HAP-1 (cell line): ENCODE measurements around the gene SSB.
"Not testable (repeated sequence)": the region's sequence is repeated elsewhere in the genome, so short reads cannot be mapped to it uniquely, and the experiment has no call there.

Experiments used
- DNase-seq, 2 experiments: peaks; one replicate each; pipeline ENCODE4 v3.0.0-alpha.2; 2016 to 2020; ENCODE audit warnings: low spot score in 2 of 2
- H3K27me3 ChIP-seq: fragments of 250-450 bp; sonication (Bioruptor Pico); 2 replicates; pipeline ENCODE4 v1.5.1; 2020; ENCODE audit warnings: low read depth, mild to moderate bottlenecking, moderate library complexity
- H3K36me3 ChIP-seq: fragments of 250-450 bp; sonication (Bioruptor Pico); replicated peaks from 2 replicates; pipeline ENCODE4 v1.5.1; 2020; ENCODE audit warnings: mild to moderate bottlenecking
- H3K4me1 ChIP-seq: fragments of 250-450 bp; sonication (Bioruptor Pico); 2 replicates; pipeline ENCODE4 v1.5.1; 2020; ENCODE audit warnings: mild to moderate bottlenecking
- H3K4me3 ChIP-seq: fragments of 250-450 bp; sonication (Bioruptor Pico); 2 replicates; pipeline ENCODE4 v1.5.1; 2020; ENCODE audit warnings: mild to moderate bottlenecking, moderate library complexity
- H3K9me3 ChIP-seq: fragments of 250-450 bp; sonication (Bioruptor Pico); 2 replicates; pipeline ENCODE4 v1.5.1; 2020; ENCODE audit warnings: mild to moderate bottlenecking, moderate library complexity
- in situ Hi-C: fragments of 300-500 bp; cut with MboI; formaldehyde crosslinking; loops from 3 replicates; pipeline ENCODE4 v1.14.3; 2020; ENCODE audit warnings: low sequenced_read_pairs, inconsistent platforms, mixed read lengths

Gene SSB

DNA sequence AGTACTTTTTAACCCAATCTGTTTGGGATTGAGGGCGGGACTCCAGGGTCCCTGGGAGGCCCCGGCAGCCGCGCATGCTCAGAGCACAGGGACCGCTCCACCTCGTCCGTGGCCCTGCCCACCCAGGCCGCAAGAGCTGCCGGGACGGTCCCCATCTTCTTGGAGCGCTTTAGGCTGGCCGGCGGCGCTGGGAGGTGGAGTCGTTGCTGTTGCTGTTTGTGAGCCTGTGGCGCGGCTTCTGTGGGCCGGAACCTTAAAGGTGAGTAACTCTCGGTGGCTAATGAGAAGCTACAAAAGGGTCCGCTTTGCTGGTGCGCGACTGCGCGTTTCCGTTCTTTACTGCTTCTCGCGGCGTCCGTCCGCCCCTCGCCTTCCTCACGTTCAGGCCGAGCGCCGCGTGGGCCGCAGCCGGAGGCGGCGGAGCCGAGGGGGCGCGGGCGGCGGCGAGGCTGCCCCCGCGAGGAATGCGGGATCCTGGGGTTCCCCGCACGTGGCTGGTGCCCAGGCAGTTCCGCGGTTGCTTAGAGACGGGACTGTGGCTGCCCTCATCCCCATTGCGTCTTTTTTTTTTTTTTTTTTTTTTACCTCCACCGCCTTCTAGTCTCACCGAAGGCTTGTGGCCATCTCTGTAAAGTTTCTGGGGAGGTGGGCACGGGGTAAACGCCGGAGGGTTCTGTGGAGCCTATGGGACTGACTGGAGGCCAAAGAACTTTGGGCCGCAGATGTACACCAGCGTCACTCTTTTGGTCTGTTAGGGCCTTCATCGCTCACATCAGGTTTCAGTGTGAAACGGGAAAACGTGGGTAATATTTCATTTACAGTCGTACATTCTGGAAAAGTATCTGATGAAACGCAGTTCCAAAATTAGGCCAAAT is at the start of gene SSB:
SSB (plus strand) TSS at position 154 of the 875 bp plus-strand sequence. CDS start 2,090 bp downstream, outside the sequence.
- Histone ChIP-seq H3K36me3 (peaks cover 6% of the 10 kb centered on the region), H3K4me3 (peak within 1 kb of the TSS; percentile 76), H3K9me3 (no peaks in the 10 kb centered on the region), H3K27me3 (no peaks in the 10 kb centered on the region), H3K4me1 (peaks cover 11% of the 10 kb centered on the region)
- peak; percentile 91 to 96 for DNase-seq
- in situ Hi-C loops, result no loop called here

DNA sequence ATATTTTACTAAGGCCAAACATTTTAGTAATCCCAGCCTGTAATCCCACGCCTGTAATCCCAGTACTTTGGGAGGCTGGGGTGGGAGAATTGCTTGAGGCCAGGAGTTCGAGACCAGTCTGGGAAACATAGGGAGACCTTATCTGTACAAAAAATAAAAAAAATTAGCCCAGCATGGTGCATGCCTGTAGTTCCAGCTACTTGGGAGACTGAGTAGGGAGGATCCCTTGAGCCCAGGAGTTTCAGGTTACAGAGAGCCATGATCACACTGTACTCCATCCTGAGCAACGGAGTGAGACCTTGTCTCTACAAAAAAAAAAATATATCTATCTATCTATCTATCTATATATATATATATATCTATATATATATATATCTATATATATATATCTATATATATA is 45.9 kb upstream of the SSB start:
- peaks cover 10% of the 10 kb centered on the region for H3K36me3 ChIP-seq
- no peaks in the 10 kb centered on the region for H3K27me3 ChIP-seq
- no peaks in the 10 kb centered on the region for H3K4me1 ChIP-seq
- DNase-seq, result no peak
- H3K4me3 ChIP-seq, result no peak overlapping the region
- no peaks in the 10 kb centered on the region for H3K9me3 ChIP-seq
- in situ Hi-C loops, result no loop called here

DNA sequence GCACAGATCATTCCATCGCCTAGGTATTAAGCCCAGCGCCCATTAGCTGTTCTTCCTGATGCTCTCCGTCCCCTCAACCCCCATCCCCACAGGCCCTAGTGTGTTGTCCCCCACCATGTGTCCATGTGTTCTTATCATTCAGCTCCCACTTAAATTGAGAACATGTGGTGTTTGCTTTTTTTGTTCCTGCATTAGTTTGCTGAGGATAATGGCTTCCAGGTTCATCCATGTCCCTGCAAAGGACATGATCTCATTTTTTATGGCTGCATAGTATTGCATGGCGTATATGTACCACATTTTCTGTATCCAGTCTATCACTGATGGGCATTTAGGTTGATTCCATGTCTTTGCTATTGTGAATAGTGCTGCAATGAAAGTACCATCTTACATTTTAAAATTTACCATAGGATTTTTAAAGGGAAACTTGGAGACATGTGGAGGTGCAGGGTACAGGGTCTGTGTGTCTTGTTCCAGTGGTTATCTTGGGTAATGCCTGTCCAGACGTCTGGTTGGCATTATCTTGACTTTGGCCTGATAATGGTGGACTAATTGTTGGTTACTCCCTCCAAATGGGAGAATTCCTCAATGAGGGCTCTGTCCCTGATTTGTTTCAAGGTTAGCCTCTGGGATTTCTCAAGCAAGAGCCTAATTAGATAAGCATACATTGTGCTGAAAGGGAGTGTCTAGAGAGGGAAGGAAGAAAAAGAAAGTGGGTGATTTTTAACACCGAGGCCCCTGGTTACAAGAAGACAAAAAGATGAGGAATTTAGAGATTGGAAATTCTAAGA is 43.4 kb upstream of the SSB start:
- in situ Hi-C loops, result no loop called here
- Histone ChIP-seq H3K27me3 (no peaks in the 10 kb centered on the region), H3K9me3 (no peaks in the 10 kb centered on the region), H3K36me3 (no peaks in the 10 kb centered on the region; the same call in none of the 2 replicates), H3K4me1 (no peaks in the 10 kb centered on the region), H3K4me3 (no peak overlapping the region)
- DNase-seq, result no peak

DNA sequence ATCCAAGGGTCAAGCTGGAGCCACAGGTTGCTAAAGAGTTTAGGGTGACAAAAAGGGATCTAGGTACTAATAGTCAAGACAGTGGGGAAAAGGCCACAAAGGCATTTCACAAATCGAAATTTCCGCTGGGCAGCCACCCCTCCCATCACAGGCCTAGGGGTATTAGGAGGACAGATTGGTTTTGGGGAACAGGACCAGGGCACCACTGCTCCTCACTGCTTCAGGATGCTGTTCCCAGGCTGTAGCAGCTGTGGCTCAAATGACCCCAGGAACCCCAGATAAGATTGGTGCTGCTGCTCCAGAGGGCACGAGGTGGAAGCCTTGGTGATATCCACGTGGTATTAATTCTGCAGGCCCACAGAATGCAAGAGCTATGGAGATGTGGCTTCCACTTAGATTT is 42.3 kb upstream of the SSB start:
- in situ Hi-C loops, result no loop called here
- DNase-seq, result no peak

DNA sequence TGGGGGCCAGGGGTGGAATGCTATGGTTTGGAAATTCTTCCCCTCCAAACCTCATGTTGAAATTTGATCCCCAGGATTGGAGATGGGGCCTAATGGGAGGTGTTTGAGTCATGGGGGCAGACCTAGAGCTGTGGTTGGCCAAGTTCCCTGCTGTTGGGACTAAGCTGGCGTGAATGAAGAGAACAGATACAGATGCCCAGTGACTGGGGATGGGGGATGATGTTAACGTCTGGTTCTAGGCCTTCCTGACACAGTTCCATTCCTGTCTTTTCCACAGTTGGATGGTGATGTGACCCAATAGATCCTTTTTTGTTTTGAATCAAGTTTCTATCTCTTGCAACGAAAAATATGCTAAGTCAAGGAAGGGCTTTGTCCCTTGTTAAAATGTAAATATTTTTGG is 41.3 kb upstream of the SSB start:
- Histone ChIP-seq H3K9me3 (no peaks in the 10 kb centered on the region), H3K4me3 (no peak overlapping the region), H3K4me1 (no peaks in the 10 kb centered on the region), H3K36me3 (no peaks in the 10 kb centered on the region; the same call in 1 of the 2 replicates), H3K27me3 (no peaks in the 10 kb centered on the region)
- DNase-seq, result no peak
- in situ Hi-C loops, result no loop called here

More for the DNA sequence above, 42.3 kb upstream of the SSB start:
- Histone ChIP-seq H3K27me3 (no peaks in the 10 kb centered on the region), H3K4me1 (no peaks in the 10 kb centered on the region), H3K4me3 (no peak overlapping the region), H3K9me3 (no peaks in the 10 kb centered on the region), H3K36me3 (no peaks in the 10 kb centered on the region; the same call in none of the 2 replicates)

DNA sequence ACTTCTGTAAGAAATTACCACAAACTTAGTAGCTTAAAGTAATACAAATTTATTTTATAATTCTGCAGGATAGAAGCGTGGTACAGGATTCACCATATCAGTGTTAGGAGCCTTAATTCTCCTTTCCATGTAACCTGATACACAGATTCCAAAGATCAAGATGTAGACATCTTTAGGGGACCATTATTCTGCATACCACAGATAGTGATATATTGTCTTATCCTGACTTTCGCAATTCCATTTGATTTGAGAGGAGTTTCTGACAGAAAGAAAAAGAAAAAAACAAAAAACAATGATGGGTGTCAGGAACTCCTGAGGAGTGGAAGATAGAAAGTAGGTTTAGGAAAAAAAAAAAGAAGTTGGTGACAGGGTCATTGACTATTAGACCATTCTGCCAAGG is 40.9 kb upstream of the SSB start:
- H3K4me1 ChIP-seq, result no peaks in the 10 kb centered on the region
- H3K36me3 ChIP-seq, result no peaks in the 10 kb centered on the region; the same call in 1 of the 2 replicates
- no peaks in the 10 kb centered on the region for H3K27me3 ChIP-seq
- in situ Hi-C loops, result no loop called here
- no peaks in the 10 kb centered on the region for H3K9me3 ChIP-seq
- no peak overlapping the region for H3K4me3 ChIP-seq
- DNase-seq, result no peak

DNA sequence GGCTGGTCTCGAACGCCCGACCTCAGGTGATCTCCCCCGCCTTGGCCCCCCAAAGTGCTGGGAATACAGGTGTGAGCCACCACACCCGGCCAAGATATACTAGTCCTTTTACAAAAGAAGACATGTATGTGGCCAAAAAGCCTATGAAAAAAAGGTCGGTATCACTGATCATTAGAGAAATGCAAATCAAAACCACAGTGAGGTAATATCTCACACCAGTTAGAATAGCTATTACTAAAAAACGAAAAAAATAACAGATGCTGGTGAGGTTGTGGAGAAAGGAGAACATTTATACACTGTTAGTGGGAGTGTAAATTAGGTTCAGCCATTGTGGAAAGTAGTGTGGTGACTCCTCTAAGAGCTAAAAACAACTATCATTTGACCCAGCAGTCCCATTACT is 38.7 kb upstream of the SSB start:
- Histone ChIP-seq H3K4me3 (no peak overlapping the region), H3K27me3 (no peaks in the 10 kb centered on the region), H3K9me3 (no peaks in the 10 kb centered on the region), H3K36me3 (no peaks in the 10 kb centered on the region; the same call in 1 of the 2 replicates), H3K4me1 (no peaks in the 10 kb centered on the region)
- in situ Hi-C loops, result no loop called here
- DNase-seq, result no peak

DNA sequence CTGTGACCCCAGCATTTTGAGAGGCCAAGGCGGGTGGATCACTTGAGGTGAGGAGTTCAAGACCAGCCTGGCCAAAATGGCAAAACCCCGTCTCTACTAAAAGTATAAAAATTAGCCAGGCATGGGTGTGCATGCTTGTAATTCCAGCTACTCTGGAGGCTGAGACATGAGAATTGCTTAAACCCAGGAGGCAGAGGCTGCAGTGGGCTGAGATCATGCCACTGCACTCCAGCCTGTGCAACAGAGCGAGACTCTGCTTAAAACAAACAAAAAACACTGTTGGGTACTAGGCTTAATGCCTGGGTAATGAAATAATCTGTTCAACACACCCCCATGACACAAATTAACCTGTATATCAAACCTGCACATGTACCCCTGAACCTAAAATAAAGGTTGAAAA is 37.9 kb upstream of the SSB start:
- H3K9me3 ChIP-seq, in situ Hi-C loops, H3K27me3 ChIP-seq, H3K4me1 ChIP-seq, DNase-seq, H3K36me3 ChIP-seq, H3K4me3 ChIP-seq: not testable (repeated sequence)

DNA sequence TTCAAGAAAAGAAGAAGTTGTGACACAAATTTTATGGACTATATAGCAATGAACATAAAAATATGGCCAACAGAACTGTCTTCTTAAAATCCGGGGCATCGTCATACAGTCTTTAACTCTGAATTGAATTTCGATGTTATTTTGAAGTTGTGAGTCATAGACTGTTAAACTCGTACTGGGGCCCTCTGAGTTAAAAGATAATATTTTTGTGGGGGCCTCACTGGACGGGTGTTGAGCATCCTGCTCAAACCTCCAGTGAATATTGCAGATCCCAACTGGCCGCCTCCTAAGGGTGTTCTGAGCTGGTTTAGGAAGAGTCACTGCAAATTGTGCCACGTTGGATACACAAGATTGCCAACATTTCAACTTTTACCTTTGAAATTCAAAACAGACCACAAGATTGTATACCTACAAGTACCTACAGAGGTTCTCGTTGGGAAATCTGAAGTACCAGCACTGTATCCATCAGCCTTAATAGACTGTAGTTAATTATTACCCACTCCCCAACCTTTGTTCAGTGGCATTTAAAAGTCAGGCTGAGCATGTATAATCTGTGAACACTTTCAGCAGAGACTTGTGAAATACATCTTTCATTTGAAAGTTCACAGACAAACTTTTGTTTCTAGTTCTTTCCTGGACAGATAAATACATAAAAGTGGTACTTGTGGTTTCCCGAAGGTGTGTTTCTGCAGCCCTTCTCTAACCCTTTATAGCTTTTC is 37.3 kb upstream of the SSB start:
- Histone ChIP-seq H3K4me3 (no peak overlapping the region), H3K27me3 (no peaks in the 10 kb centered on the region), H3K9me3 (no peaks in the 10 kb centered on the region), H3K4me1 (no peaks in the 10 kb centered on the region), H3K36me3 (no peaks in the 10 kb centered on the region)
- DNase-seq, result no peak
- in situ Hi-C loops, result no loop called here

DNA sequence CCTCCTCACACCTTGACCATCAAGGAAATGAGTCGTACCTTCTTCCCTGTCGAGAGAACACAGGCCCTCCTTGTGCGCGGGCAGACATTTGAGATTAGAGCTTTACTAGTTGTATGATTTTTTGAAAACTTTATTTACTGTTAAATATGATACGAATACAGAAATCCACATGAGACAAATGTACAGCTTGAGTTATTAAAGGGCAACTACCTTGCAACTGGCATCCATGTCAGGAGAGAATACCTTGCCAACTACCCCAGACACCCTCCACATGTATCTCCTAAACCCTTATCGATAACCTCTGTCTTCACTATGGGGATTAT is 36.7 kb upstream of the SSB start:
- H3K4me3 ChIP-seq, result no peak overlapping the region
- no peak for DNase-seq
- in situ Hi-C loops, result no loop called here

DNA sequence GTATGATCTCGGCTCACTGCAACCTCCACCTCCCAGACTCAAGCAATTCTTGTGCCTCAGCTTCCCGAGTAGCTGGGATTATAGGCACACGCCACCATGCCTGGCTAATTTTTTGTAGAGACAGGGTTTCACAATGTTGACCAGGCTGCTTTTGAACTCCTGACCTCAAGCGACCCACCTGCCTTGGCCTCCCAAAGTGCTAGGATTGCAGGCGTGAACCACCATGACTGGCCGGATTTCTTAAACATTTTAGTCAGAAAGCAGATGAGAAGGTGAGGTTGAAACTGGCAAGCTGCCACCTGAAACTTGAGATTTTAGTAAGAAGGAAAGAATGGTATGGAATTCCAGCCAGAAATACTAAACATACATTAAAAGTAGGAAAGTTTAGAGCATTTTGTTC is 33.1 kb upstream of the SSB start:
- Histone ChIP-seq H3K9me3 (no peaks in the 10 kb centered on the region), H3K36me3 (no peaks in the 10 kb centered on the region), H3K4me3 (no peak overlapping the region), H3K4me1 (no peaks in the 10 kb centered on the region), H3K27me3 (no peaks in the 10 kb centered on the region)
- DNase-seq, result no peak
- in situ Hi-C loops, result no loop called here

More for the DNA sequence above, 36.7 kb upstream of the SSB start:
- H3K4me1 ChIP-seq, result no peaks in the 10 kb centered on the region
- H3K36me3 ChIP-seq, result no peaks in the 10 kb centered on the region
- no peaks in the 10 kb centered on the region for H3K27me3 ChIP-seq
- no peaks in the 10 kb centered on the region for H3K9me3 ChIP-seq

DNA sequence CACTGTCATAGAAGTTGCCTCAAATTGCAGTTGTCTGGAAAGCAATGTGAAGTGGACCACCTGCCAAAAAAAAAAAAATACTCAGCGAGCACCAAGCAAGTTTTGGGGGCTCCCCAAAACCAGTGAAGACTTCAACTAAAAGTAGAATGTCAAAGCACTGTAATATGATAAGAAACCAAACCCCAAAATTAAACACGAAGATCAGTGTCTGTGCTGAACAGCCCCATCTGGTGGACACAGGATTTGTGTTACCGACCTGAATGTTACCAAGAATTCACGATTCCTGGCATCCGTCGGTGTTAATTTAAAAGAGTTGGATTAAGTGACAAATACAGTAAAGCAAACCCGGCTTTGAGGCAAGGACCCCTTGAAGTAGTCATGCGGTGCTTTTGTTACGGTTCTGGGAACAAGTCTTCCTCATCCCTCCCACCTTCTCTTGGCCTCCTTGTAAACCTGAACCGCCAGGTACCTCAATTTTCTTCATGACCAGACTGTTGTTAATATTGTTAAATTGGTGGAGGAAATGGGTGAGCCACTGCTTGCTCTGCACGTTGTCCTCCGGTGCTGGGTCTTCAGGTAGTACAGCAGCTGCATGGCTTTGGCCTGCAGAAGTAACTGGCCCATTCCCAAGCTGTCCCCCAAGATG is 31.3 kb upstream of the SSB start:
- peak; percentile 16 to 64 for DNase-seq
- in situ Hi-C loops, result no loop called here
- no peaks in the 10 kb centered on the region for H3K9me3 ChIP-seq
- no peaks in the 10 kb centered on the region for H3K27me3 ChIP-seq
- no peak overlapping the region for H3K4me3 ChIP-seq
- no peaks in the 10 kb centered on the region for H3K36me3 ChIP-seq
- H3K4me1 ChIP-seq, result peaks cover under 1% of the 10 kb centered on the region; the same call in 1 of the 2 replicates

DNA sequence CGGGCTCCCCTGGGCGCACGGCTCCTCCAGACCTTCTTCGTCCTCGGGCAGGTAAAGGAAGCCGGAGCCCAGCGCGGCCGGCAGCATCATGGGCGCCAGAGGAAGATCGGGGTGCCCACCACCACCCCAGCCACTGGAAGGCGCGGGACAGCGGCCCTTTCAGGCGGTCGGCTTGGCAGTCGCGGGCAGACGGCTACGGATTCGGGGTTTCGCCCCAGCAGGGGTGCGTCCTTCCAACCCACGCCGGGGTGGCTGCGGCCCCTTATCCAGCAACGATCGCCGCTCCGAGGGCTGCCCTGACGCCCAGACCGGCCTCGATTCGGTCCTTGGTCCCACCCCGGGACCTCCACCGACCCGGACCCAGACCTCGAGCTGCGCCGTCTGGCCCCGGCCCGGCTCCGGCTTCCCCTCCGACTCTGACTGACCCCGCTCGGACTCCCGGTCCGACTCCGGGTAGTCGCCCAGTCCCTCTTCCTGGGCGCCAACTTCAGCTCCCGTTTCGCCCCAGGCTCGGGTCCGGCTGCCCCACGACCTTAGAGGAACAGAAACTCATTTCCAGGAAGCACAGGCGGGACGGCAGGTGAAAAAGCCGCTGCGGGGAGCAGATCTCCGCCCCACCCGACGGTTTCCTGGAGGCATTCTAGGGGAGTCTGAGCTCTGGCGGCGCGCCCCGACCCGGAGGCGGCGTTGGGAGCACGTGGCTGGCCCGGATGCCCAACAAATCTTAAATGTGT is 30.2 kb upstream of the SSB start:
- H3K9me3 ChIP-seq, result no peaks in the 10 kb centered on the region

More for the DNA sequence above, 30.2 kb upstream of the SSB start:
- H3K27me3 ChIP-seq, result no peaks in the 10 kb centered on the region
- in situ Hi-C loops, result no loop called here
- peaks cover 8% of the 10 kb centered on the region for H3K4me1 ChIP-seq
- no peaks in the 10 kb centered on the region for H3K36me3 ChIP-seq
- DNase-seq, result no peak
- no peak overlapping the region for H3K4me3 ChIP-seq
